Common myeloid progenitor, CD34-positive (primary cell): ENCODE data around the gene STARD9.
"Not testable (repeated sequence)": the region's sequence is repeated elsewhere in the genome, so short reads cannot be mapped to it uniquely, and the experiment has no call there.

Experiments
- CTCF ChIA-PET: fragments of 350-600 bp; sonication (Branson Sonifier 250); formaldehyde crosslinking; loops from one replicate; lab custom pipeline; 2021; ENCODE audit warnings: antibody characterized with exemption; lab: Charles Lee
- POLR2A ChIA-PET: fragments of 350-600 bp; sonication (Branson Sonifier 250); formaldehyde crosslinking; loops from one replicate; lab custom pipeline; 2021; ENCODE audit warnings: antibody characterized with exemption; lab: Charles Lee
- DNase-seq, 3 donors: peaks; one replicate each; pipeline versions ENCODE4 v3.0.0 to v3.0.0-alpha.2; 2013
- H3K27ac ChIP-seq, 2 experiments: 1 replicate in 1 of 2; 2 replicates in 1 of 2; pipeline ENCODE4 v1.7.0; 2013; ENCODE audit warnings: inconsistent platforms in 2 of 2, low read length in 2 of 2, mild to moderate bottlenecking in 2 of 2, low read depth in 1 of 2, moderate library complexity in 1 of 2; ENCODE audit not compliant: severe bottlenecking in 2 of 2, insufficient read depth in 1 of 2, poor library complexity in 1 of 2
- H3K27me3 ChIP-seq, 5 experiments: replicated peaks in 2 of 5; 1 replicate in 3 of 5; 2 replicates in 2 of 5; pipeline versions ENCODE4 v1.6.1 to v1.7.0; 2013; ENCODE audit warnings: low read length in 4 of 5, mild to moderate bottlenecking in 2 of 5, moderate library complexity in 2 of 5, inconsistent platforms in 1 of 5; ENCODE audit not compliant: insufficient read depth in 5 of 5, control insufficient read depth in 4 of 5
- H3K36me3 ChIP-seq, 4 experiments: 1 replicate in 2 of 4; 2 replicates in 2 of 4; pipeline versions ENCODE4 v1.6.1 to v1.7.0; 2013; ENCODE audit warnings: low read length in 3 of 4, control low read depth in 1 of 4, mild to moderate bottlenecking in 1 of 4; ENCODE audit not compliant: control insufficient read depth in 4 of 4, insufficient read depth in 4 of 4
- H3K4me1 ChIP-seq, 4 experiments: 1 replicate in 3 of 4; 2 replicates in 1 of 4; pipeline versions ENCODE4 v1.6.1 to v1.7.1; 2013; ENCODE audit warnings: low read length in 3 of 4, mild to moderate bottlenecking in 3 of 4, control low read depth in 1 of 4, inconsistent platforms in 1 of 4, moderate library complexity in 1 of 4; ENCODE audit not compliant: control insufficient read depth in 4 of 4, insufficient read depth in 4 of 4; ENCODE audit errors: control extremely low read depth in 1 of 4
- H3K4me3 ChIP-seq, 7 experiments: 1 replicate in 4 of 7; 2 replicates in 3 of 7; pipeline versions ENCODE4 v1.5.1 to v1.7.0; 2013; ENCODE audit warnings: mild to moderate bottlenecking in 7 of 7, low read length in 6 of 7, moderate library complexity in 6 of 7, inconsistent platforms in 2 of 7, low read depth in 2 of 7, control low read depth in 1 of 7; ENCODE audit not compliant: insufficient read depth in 4 of 7, control insufficient read depth in 1 of 7; ENCODE audit errors: extremely low read depth in 1 of 7
- H3K9me3 ChIP-seq, 5 experiments: 1 replicate in 4 of 5; 2 replicates in 1 of 5; pipeline versions ENCODE4 v1.6.1 to v1.7.1; 2013; ENCODE audit warnings: low read length in 4 of 5, mild to moderate bottlenecking in 2 of 5, inconsistent platforms in 1 of 5, low read depth in 1 of 5, moderate library complexity in 1 of 5; ENCODE audit not compliant: control insufficient read depth in 4 of 5, insufficient read depth in 2 of 5; ENCODE audit errors: control extremely low read depth in 1 of 5
- WGBS: methylation state at CpG from one replicate; pipeline ENCODE4 v1.1.5; 2013; ENCODE audit not compliant: insufficient coverage; 5-methylcytosine and 5-hydroxymethylcytosine counted together

Gene STARD9

DNA sequence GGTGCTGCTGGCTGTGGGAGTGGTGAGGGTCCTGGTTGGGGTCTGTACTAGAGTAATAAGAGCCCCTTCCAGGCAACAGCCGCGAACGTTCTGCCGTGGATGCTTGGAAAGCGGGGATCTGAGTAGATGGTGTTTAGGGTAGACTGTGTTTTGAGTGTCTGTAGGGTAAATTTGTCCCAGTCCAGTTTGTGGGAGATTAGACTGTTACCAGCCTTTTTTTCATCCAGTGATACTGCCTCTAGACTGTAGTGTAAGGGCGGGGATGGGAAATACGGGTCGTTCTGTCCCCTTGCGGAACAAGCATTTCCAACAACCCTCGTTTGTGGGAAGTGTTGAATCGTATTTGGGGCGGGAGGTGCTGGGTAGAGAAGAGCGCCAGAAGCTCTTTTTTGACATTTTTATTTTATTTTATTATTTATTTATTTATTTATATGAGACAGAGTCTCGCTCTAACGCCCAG is 26.3 kb upstream of the STARD9 start:
- ChIA-PET POLR2A (interaction anchor here (0.8 to 2.5 kb wide), 3 partner anchors 26 to 59 kb away, joined by 4 to 12 read pairs (median 10); partner anchors contain the start of gene STARD9), CTCF (interaction anchor here (1.1 to 2.0 kb wide), 4 partner anchors 39 to 101 kb away, joined by 3 to 6 read pairs (median 4); no protein-coding TSS in a partner anchor)

DNA sequence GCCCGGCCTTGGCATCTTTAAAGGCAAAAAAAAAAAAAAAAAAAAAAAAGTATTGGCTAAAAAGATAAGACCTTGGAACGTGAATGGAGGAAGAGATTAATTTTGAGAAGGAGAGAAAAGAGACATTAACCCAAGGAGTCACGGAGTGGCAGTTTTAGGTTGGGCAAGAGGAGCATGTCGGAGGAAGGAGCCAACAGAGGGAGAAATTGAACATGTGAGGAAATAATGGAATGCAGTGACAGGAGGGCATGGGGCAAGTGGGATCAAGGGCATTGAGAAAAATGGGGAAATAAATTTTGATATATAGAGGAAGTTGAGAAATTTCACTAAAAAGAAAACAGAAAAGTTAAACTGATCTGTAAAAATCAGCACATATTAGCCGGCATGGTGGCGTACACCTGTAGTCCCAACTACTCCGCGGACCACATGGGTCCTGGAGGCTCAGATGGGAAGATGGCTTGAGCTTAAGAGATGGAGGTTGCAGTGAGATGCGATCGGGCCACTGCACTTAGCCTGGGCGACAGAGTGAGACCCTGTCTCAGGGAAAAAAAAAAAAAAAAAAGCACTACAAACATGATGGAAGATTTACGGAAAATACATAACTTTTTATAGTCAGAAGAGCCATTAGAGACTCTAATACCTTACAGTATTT is 25.5 kb upstream of the STARD9 start:
- CTCF ChIA-PET: interaction anchor here (1.2 to 2.0 kb wide), 2 partner anchors 58 to 100 kb away, joined by 3 to 4 read pairs; no protein-coding TSS in a partner anchor
- peaks cover under 1 to 10% (median 6%) of the 10 kb centered on the region in 4 experiments for H3K36me3 ChIP-seq
- POLR2A ChIA-PET: interaction anchor here (0.6 to 2.5 kb wide), 3 partner anchors 25 to 217 kb away, joined by 3 to 12 read pairs (median 4); partner anchors contain the start of gene STARD9
- 50% methylated on average over 6 of the region's 12 CpGs for WGBS
- peak; percentile 23 to 39 (median 28) for DNase-seq
- H3K27me3 ChIP-seq: no peaks in the 10 kb centered on the region
- no peaks in the 10 kb centered on the region for H3K9me3 ChIP-seq
- H3K4me3 ChIP-seq: peak overlapping the region; percentile 10 to 99 (median 97)
- peaks cover 15 to 47% (median 32%) of the 10 kb centered on the region in 4 experiments for H3K4me1 ChIP-seq
- peak overlapping the region; percentile 15 to 95 for H3K27ac ChIP-seq

More for the DNA sequence above, 26.3 kb upstream of the STARD9 start:
- peaks cover 15 to 51% (median 33%) of the 10 kb centered on the region in 4 experiments for H3K4me1 ChIP-seq
- DNase-seq: peak; percentile 79 to 90 (median 84)
- WGBS: 0% methylated on average over 5 of the region's 15 CpGs
- H3K9me3 ChIP-seq: no peaks in the 10 kb centered on the region
- H3K27ac ChIP-seq: peak overlapping the region; percentile 91 to 95
- H3K27me3 ChIP-seq: no peaks in the 10 kb centered on the region
- H3K36me3 ChIP-seq: peaks cover 7 to 10% (median 9%) of the 10 kb centered on the region in 4 experiments
- peak overlapping the region; percentile 85 to 99 (median 98) for H3K4me3 ChIP-seq

DNA sequence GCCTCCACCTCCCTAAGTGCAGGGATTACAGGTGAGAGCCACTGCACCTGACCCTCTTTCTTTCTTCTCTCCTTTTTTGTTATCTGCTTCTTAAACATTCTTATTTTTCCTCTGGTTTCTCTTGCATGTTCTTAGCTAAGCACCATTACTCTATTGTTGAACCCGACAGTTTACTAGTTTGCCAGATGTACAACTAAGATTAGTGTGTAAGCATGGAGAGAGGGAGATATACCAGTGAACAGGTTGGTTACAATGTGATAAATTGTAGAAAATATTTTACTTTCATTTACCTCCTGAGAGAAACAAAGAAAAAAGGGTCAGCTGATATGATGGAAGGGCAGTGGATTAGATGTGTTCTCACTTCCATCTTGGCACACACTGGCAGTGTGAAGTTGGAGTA is 21.9 kb upstream of the STARD9 start:
- Histone ChIP-seq H3K4me3 (no peak overlapping the region), H3K4me1 (peaks cover 2 to 16% (median 13%) of the 10 kb centered on the region in 4 experiments), H3K27me3 (no peaks in the 10 kb centered on the region), H3K9me3 (no peaks in the 10 kb centered on the region), H3K27ac (no peak overlapping the region), H3K36me3 (peaks cover 1 to 9% (median 6%) of the 10 kb centered on the region in 4 experiments)
- POLR2A ChIA-PET: interaction anchor here (0.6 kb wide), 1 partner anchor 402 kb away, joined by 3 read pairs; no protein-coding TSS in a partner anchor
- CTCF ChIA-PET: interaction anchor here (1.3 to 2.5 kb wide), 4 partner anchors 9 to 67 kb away, joined by 3 to 6 read pairs (median 5); no protein-coding TSS in a partner anchor
- DNase-seq: peak in 2 of 3 donors; percentile 8 to 33
- no CpG with 5 or more reads among the region's 1 CpG for WGBS

DNA sequence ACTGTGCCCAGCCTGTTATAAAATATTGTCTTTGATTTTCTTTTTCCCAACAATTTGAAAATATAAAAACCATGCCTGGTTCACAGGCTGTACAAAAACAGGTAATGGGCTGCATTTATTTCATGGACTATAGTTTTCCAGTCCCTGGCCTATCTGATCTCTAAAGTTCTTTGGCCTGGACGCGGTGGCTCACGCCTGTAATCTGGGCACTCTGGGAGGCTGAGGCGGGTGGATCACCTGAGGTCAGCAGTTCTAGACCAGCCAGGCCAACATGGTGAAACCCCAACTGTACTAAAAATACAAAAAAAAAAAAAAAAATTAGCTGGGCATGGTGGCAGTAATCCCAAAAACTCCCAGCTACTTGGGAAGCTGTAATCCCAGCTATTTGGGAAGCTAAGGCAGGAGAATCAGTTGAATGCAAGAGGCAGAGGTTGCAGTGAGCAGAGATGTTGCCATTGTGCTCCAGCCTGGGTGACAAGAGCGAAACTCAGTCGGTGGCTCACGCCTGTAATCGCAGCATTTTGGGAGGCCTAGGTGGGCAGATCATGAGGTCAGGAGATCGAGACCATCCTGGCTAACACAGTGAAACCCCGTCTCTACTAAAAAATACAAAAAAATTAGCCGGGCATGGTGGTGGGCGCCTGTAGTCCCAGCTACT is 18.7 kb upstream of the STARD9 start:
- WGBS: 100% methylated on average over 4 of the region's 12 CpGs
- not testable (repeated sequence) for H3K27me3 ChIP-seq, H3K9me3 ChIP-seq, H3K4me1 ChIP-seq, H3K4me3 ChIP-seq, H3K27ac ChIP-seq
- DNase-seq: peak in 1 of 3 donors; percentile 50
- H3K36me3 ChIP-seq: peaks cover 13 to 33% (median 22%) of the 10 kb centered on the region in 4 experiments
- POLR2A ChIA-PET: interaction anchor here (0.7 kb wide), 1 partner anchor 11 kb away, joined by 3 read pairs; no protein-coding TSS in a partner anchor
- CTCF ChIA-PET: interaction anchor here (1.0 kb wide), 1 partner anchor 14 kb away, joined by 3 read pairs; no protein-coding TSS in a partner anchor

DNA sequence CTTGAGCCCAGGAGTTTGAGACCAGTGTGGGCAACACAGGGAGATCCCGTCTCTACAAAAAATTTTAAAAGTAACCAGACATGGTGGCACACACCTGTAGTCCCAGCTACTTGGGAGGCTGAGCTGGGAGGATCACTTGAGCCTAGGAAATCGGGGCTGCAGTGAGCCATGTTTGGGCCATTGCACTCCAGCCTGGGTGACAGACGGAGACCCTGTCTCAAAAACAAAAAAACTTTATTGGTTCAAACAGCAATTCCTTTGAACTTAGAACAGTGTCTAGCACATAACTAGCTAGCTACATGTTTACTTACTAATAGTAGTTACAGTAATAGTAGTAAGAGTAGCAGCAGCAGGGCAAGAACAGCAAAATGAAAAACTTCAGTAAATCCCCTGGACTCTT is 16.7 kb upstream of the STARD9 start:
- Histone ChIP-seq H3K27ac (no peak overlapping the region), H3K9me3 (no peaks in the 10 kb centered on the region), H3K4me1 (peaks cover 0 to under 1% (median 0%) of the 10 kb centered on the region in 4 experiments), H3K36me3 (peaks cover 11 to 41% (median 36%) of the 10 kb centered on the region in 4 experiments), H3K4me3 (no peak overlapping the region), H3K27me3 (no peaks in the 10 kb centered on the region)
- no peak for DNase-seq
- POLR2A ChIA-PET: interaction anchor here (1.3 kb wide), 1 partner anchor 11 kb away, joined by 4 read pairs; no protein-coding TSS in a partner anchor
- 100% methylated on average over 1 of the region's 3 CpGs for WGBS
- CTCF ChIA-PET: interaction anchor here (2.5 kb wide), 1 partner anchor 14 kb away, joined by 8 read pairs; no protein-coding TSS in a partner anchor

DNA sequence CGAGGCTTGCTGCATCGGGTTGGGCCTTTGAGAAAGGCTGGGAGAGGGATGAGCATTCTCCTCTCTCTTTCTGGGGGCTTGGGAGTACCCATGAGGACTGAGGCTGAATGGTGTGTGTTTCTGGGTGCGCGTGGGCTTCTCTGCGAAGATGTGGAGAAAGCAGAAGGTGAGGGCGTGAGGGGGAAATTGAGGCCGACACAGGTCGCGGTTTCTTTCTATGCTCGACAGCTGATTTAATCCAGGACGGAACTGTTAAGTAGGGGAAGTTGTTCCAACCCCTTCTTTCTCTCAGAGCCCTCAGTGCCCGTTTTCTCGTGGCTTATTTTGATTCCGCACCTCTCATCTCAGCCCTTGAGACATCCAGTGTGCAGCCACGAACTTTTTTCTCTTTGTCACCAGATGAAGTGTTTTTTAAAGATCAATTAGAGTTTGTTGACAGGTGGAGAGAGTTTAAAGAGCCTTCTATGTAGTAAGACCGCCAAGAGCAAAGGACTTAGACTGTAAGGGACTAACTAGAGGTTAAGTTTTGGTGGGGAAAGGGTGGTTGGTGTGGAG is 711 bp downstream of the STARD9 start:
- no peak for DNase-seq
- 10% methylated on average over 9 of the region's 16 CpGs for WGBS
- H3K4me3 ChIP-seq: peak overlapping the region; percentile 67 to 91 (median 83)
- no peaks in the 10 kb centered on the region for H3K36me3 ChIP-seq
- ChIA-PET CTCF (interaction anchor here (0.8 to 3.4 kb wide), 8 partner anchors 8 to 33 kb away, joined by 3 to 14 read pairs (median 4); no protein-coding TSS in a partner anchor), POLR2A (interaction anchor here (1.2 to 2.7 kb wide), 3 partner anchors 12 to 32 kb away, joined by 7 to 12 read pairs (median 11); partner anchors contain the start of genes HAUS2 and LRRC57)
- H3K4me1 ChIP-seq: peaks cover 10 to 58% (median 43%) of the 10 kb centered on the region in 4 experiments
- H3K9me3 ChIP-seq: no peaks in the 10 kb centered on the region
- no peaks in the 10 kb centered on the region for H3K27me3 ChIP-seq
- peak overlapping the region in 1 of 2 experiments; percentile 64 for H3K27ac ChIP-seq
